PC-9 (cell line): Measurements from ENCODE around the gene SVEP1.

ENCODE experiments used
- EZH2 ChIP-seq: fragments of 200-600 bp; sonication (generic); IDR thresholded peaks from 2 replicates; pipeline ENCODE4 v1.8.0; 2017; ENCODE audit warnings: antibody characterized with exemption, low read depth
- TF ChIP-seq, protein P1 (sequence below): fragments of 200-600 bp; sonication (generic); conservative IDR thresholded peaks from 2 replicates; pipeline ENCODE4 v1.6.1; 2017; ENCODE audit warnings: mixed run types, antibody characterized with exemption, mild to moderate bottlenecking, moderate library complexity

DNA sequence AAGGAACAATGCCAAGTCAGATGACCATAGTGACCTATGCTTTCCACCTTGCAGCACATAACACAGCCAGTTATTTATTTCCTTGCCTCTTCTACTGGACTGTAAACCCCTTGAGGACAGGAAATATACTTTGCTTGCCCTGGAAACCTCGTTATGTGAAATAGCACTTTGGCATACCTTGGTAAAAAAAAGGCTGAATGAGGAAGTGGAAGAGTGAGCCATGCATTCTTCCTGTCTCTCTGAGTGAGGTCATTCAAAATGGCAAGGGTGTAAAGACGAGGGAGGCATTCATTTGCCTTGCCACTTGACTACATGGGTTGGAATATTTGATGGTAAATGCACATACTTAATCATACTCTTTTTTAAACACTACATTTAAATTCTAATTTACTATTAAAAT, 42.8 kb upstream of the SVEP1 start:
- TF ChIP-seq, protein P1, sequence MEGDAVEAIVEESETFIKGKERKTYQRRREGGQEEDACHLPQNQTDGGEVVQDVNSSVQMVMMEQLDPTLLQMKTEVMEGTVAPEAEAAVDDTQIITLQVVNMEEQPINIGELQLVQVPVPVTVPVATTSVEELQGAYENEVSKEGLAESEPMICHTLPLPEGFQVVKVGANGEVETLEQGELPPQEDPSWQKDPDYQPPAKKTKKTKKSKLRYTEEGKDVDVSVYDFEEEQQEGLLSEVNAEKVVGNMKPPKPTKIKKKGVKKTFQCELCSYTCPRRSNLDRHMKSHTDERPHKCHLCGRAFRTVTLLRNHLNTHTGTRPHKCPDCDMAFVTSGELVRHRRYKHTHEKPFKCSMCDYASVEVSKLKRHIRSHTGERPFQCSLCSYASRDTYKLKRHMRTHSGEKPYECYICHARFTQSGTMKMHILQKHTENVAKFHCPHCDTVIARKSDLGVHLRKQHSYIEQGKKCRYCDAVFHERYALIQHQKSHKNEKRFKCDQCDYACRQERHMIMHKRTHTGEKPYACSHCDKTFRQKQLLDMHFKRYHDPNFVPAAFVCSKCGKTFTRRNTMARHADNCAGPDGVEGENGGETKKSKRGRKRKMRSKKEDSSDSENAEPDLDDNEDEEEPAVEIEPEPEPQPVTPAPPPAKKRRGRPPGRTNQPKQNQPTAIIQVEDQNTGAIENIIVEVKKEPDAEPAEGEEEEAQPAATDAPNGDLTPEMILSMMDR = no peak
- no peak for TF ChIP-seq EZH2
